ENCODE results near the gene AFF1. TPM values are rescaled to one million over a fixed set of nuclear protein-coding genes. Genes with fewer than 3 reads are reported as not detected.

AFF1 gene
- total RNA-seq, 3 donors from 2014 or later: 84.0 to 150 (median 120) TPM

DNA sequence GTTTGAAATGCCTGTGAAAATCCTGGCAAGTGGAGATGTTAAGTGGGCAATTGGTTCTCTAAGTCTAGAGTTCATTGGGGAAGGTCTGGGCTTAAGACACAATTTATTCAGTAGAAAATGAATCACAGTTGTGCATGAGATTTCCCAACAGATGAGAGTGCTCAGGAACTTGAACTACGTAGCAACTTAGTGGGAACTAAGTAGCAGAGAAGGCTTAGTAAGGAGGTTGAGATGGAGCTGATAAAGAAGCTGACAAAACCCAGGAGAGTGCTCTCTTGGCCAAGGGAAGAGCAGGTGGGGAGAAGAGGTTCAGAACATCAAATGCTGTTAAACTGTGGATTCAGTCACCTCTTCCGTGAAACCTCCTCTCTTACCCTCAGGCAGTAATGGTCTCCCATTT, 33.0 kb downstream of the AFF1 start:
- Histone ChIP-seq H3K4me1 (ENCODE audit: low read depth) (peaks cover 13% of the 10 kb centered on the region), H3K9me3 (no peaks in the 10 kb centered on the region), H3K36me3 (ENCODE audit: low read depth) (no peaks in the 10 kb centered on the region), H3K4me3 (no peak overlapping the region)
- intact Hi-C loops (cut with DNase I, micrococcal nuclease): no loop called here
- DNase-seq: no peak
- ATAC-seq: no peak
- TF ChIP-seq, protein P1, sequence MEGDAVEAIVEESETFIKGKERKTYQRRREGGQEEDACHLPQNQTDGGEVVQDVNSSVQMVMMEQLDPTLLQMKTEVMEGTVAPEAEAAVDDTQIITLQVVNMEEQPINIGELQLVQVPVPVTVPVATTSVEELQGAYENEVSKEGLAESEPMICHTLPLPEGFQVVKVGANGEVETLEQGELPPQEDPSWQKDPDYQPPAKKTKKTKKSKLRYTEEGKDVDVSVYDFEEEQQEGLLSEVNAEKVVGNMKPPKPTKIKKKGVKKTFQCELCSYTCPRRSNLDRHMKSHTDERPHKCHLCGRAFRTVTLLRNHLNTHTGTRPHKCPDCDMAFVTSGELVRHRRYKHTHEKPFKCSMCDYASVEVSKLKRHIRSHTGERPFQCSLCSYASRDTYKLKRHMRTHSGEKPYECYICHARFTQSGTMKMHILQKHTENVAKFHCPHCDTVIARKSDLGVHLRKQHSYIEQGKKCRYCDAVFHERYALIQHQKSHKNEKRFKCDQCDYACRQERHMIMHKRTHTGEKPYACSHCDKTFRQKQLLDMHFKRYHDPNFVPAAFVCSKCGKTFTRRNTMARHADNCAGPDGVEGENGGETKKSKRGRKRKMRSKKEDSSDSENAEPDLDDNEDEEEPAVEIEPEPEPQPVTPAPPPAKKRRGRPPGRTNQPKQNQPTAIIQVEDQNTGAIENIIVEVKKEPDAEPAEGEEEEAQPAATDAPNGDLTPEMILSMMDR (IDR thresholded peaks at IDR 0.05): no peak

DNA sequence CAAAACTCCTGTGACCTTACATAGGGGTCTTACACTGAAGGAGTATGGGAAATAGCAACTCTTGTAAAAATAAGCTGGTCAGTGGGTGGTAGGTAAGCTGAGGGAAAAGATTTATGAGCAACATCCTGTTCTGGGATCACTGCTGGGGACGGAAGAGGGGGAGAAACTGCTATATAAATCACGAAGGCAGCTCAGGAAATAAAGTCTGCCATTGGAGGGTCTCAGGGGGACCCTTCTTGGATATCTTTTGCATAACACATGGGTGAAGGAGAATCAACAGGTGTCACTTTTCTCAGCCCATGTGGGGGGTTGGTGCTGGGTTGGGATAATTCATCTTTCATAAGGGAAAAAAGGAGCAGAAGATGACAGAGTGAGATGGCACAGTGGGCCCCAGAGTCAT, 33.7 kb downstream of the AFF1 start:
- Histone ChIP-seq H3K36me3 (ENCODE audit: low read depth) (no peaks in the 10 kb centered on the region), H3K9me3 (no peaks in the 10 kb centered on the region), H3K4me1 (ENCODE audit: low read depth) (peaks cover 20% of the 10 kb centered on the region), H3K4me3 (no peak overlapping the region)
- no peak for ATAC-seq
- intact Hi-C loops (cut with DNase I, micrococcal nuclease): no loop called here
- TF ChIP-seq, protein P1 (IDR thresholded peaks at IDR 0.05): no peak
- no peak for DNase-seq

DNA sequence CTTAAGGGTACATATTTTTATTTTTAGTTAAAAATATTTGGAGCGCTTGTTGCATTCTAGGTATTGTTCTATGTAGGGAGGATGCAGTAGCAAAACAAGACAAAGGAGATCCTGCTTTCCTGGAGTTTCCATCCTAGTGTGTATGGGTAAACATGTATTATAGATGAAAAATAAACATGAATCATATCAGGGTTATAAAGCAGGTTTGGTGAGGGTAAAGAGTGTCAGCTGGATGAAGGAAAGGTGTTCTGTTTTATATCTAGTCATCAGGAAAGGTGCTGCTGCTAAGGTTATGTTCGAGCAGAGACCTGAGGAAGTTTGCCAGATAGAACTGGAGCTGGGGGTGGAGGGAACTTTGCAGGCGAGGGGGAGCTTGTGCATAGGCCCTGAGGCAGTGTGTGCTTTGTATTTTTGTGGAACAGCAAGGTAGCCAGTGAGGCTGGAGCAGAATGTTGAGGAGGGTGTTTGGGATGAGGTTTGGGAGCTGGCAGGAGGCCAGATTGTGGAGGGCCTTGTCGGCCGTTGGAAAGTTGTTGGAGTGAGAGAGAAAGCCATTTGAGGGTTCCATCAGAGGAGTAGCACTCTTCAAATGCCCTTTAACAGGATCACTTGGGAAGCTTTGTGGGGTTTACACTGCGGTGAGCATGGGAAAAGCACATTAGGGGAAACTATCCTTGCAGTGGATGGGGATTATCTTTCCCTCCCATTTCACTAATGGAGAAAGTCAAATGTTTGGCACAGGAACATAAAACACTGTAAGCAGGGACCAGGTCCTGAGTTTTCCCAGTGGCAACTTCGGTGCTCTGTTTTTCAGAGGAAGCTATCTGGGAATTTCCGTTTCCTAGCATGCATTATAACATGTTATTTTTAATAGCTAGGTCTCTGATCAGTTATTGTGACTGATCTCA, 35.9 kb downstream of the AFF1 start:
- no peaks in the 10 kb centered on the region for H3K36me3 ChIP-seq (ENCODE audit: low read depth)
- H3K4me1 ChIP-seq (ENCODE audit: low read depth): peaks cover 27% of the 10 kb centered on the region
- intact Hi-C loops (cut with DNase I, micrococcal nuclease): no loop called here
- ATAC-seq (peak; percentile 62), DNase-seq (no peak)
- H3K9me3 ChIP-seq: no peaks in the 10 kb centered on the region
- TF ChIP-seq, protein P1 (IDR thresholded peaks at IDR 0.05): no peak
- no peak overlapping the region for H3K4me3 ChIP-seq

DNA sequence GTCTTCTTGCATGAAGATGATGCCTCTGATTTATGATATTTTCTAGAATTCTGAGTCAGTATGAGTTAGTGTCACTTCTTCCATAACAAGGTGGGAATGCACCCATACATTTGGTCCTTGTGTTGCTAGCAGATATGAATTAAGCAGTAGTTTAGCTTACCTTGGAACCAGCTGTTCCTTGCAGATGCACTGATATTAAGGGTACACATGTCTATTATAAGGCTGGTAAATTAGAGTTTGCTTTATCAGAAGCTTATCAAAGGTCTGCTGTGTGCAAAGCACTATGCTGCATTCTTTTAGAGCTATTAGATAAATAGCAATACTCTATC, 36.5 kb downstream of the AFF1 start:
- TF ChIP-seq, protein P1 (IDR thresholded peaks at IDR 0.05): no peak
- intact Hi-C loops (cut with DNase I, micrococcal nuclease): no loop called here
- Histone ChIP-seq H3K36me3 (ENCODE audit: low read depth) (no peaks in the 10 kb centered on the region), H3K4me1 (ENCODE audit: low read depth) (peaks cover 32% of the 10 kb centered on the region), H3K9me3 (no peaks in the 10 kb centered on the region), H3K4me3 (no peak overlapping the region)
- no peak for ATAC-seq
- DNase-seq: no peak

DNA sequence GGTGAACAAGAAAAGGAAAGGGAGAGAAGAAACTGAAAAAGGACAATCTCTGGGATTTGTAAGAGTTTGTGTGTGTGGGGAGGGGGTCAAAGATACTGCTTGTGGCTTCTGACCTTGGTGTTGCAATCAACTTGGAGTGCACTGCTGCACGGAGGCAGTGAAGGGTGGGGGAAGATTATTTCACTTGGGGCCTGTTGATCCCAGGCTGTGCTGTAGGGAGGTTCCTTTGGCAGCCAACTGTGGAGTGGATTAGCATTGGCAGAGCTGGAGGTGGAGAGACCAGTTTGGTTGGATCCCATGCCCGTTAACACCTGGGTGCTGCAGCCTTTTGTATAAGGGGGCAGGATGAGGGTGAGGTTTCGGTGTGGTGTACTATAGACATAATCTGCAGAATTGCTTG, 38.2 kb downstream of the AFF1 start:
- DNase-seq (peak in 2 of 3 donors; percentile 51 to 75), ATAC-seq (peak; percentile 71)
- intact Hi-C loops (cut with DNase I, micrococcal nuclease): no loop called here
- TF ChIP-seq, protein P1 (IDR thresholded peaks at IDR 0.05): no peak
- Histone ChIP-seq H3K4me3 (no peak overlapping the region), H3K4me1 (ENCODE audit: low read depth) (peaks cover 44% of the 10 kb centered on the region), H3K9me3 (no peaks in the 10 kb centered on the region), H3K36me3 (ENCODE audit: low read depth) (no peaks in the 10 kb centered on the region)
